Measurements from ENCODE around the gene ATG16L2.

DNA sequence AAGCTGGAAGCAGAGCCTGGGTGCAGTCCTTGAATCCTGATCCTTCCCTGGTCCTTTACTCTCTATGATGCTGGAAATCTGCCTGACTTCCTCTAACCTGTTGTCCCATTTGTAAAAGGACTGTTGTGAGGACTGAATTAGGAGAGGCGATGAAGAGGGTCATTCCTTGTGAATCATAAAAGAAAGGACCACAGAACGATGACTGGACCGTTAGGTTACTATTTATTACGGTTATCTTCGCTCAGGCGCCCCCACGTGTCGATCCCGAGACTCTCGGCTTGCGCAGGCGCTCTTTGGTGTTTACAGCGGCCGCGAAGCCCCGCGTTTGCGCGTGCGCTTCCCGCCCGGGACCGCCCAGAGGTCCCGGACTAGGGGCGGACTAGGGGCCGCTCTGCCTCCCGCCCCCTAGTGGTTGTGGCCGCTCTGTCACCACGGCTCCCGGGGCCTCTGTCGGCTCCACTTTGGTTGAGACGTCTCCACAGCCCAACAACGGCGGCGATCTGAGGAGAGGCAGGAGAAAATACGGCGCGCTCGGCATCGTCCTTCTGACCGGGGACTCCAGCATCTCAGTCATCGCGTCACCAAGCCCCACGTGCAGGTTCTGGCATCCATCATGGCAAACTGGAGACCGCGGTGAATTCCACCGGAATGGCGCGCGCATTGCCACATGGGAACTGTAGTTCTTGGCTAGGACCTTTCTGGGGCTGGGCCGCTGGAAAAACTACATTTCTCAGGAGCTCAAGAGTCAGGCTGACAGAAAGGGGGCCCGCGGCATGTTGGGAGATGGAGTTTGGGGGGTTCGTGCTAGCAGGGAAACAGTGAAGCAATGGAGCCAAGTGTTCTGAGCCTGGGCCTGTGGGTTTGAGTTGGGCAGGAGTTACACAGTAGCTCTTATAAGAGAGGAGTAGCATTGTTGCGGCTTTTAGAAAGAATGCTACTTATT lies 20.5 kb upstream of the ATG16L2 start, which contains the start of gene STARD10:
- TF ChIP-seq, protein P1, sequence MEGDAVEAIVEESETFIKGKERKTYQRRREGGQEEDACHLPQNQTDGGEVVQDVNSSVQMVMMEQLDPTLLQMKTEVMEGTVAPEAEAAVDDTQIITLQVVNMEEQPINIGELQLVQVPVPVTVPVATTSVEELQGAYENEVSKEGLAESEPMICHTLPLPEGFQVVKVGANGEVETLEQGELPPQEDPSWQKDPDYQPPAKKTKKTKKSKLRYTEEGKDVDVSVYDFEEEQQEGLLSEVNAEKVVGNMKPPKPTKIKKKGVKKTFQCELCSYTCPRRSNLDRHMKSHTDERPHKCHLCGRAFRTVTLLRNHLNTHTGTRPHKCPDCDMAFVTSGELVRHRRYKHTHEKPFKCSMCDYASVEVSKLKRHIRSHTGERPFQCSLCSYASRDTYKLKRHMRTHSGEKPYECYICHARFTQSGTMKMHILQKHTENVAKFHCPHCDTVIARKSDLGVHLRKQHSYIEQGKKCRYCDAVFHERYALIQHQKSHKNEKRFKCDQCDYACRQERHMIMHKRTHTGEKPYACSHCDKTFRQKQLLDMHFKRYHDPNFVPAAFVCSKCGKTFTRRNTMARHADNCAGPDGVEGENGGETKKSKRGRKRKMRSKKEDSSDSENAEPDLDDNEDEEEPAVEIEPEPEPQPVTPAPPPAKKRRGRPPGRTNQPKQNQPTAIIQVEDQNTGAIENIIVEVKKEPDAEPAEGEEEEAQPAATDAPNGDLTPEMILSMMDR (IDR thresholded peaks at IDR 0.05; ENCODE audit: low read length) = peak; percentile 99
- TF ChIP-seq EZH2 (IDR thresholded peaks at IDR 0.05; ENCODE audit: borderline replicate concordance, low read length) = no peak

All from OCI-LY1 (cell line).